Mucosa of descending colon (tissue), 3 donors: Measurements from ENCODE around the gene ARMC8. TPM values are rescaled to one million over a fixed set of nuclear protein-coding genes. Genes with fewer than 3 reads are reported as not detected.

ENCODE experiments used
- ATAC-seq: fragments of 200-7000 bp; cut with Tn5 transposase; one replicate; pipeline ENCODE4 v1.9.1; 2020; ENCODE audit warnings: mild to moderate bottlenecking, moderate library complexity
- DNase-seq, 3 donors: peaks; one replicate each; pipeline ENCODE4 v3.0.0-alpha.2; 2020
- H3K36me3 ChIP-seq: fragments of 200-600 bp; one replicate; pipeline ENCODE4 v1.8.0; 2021; ENCODE audit warnings: low read depth, mild to moderate bottlenecking
- H3K4me1 ChIP-seq: fragments of 200-600 bp; one replicate; pipeline ENCODE4 v1.8.0; 2021; ENCODE audit warnings: low read depth, mild to moderate bottlenecking
- H3K4me3 ChIP-seq: fragments of 200-600 bp; one replicate; pipeline ENCODE4 v1.8.0; 2021; ENCODE audit warnings: mild to moderate bottlenecking
- H3K9me3 ChIP-seq: fragments of 200-600 bp; one replicate; pipeline ENCODE4 v1.8.0; 2021; ENCODE audit warnings: mild to moderate bottlenecking
- CTCF ChIP-seq: fragments of 200-600 bp; IDR thresholded peaks from one replicate; pipeline ENCODE4 v1.8.0; 2022; ENCODE audit warnings: antibody characterized with exemption, mild to moderate bottlenecking
- intact Hi-C, 2 donors: fragments of 100-400 bp; cut with DNase I in 1 of 2; cut with micrococcal nuclease in 1 of 2; formaldehyde crosslinking; loops; one replicate each; pipeline versions ENCODE4 v1.11.0 to v1.11.1; 2022; cut with DNase I, micrococcal nuclease
- total RNA-seq, 3 donors: library from RNA; stranded (reverse); fragmentation: NEBNext Ultra II Directional in 2 of 3; extraction: Animal tissue kit (Norgen Biotek cat#: 25700) in 2 of 3; gene quantifications; one replicate each; pipeline versions ENCODE4 v1.2.1 to v1.2.4, GENCODE V29; 2021 to 2023
- donor health status: DM: no; HTN: no; CAD: no; lungs with moderate emphysema.
- donor health status: DM: no; HTN: no; CAD: no.
- donor health status: DM: no; HTN: yes; CAD: no.

Gene ARMC8
- total RNA-seq, 3 donors from 2014 or later = 33.5 to 50.7 (median 48.0) TPM

DNA sequence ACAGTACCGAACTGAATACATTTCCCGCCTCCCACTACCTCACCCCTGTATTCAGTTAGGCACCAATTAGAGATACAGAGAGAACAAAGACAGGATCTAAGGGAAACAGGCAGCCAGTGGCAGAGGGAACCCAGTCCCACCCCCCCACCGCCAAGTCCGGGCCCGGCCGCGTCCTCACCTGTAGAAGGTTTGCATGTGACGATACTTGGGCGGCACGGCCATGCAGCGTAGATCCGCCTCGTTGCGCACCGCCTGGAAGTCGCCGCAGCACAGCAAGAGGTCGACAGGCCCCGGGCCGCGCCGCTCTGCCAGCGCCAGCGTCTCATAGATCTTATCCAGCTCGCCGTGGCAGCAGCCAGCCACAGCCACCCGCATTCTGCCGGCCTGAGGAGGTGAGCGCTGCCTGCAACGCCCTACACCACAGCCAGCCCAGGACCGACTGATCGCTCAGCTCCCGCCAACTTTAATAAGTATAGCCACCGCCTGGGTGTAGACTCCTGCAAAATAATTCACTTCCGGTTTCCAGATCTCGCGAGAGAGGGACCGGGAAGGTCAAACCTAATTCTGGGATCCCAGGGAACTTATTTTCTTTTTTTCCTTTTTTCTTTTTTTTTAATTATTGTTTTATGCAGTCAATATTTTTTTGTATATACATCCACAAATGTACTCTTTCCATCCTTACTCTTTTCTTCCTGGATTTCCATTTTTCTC lies 12.5 kb upstream of the ARMC8 start, which contains the start of gene DBR1:
DBR1 (minus strand) TSS at position 501 of the 711 bp plus-strand sequence; CDS start at position 375, 126 bp downstream.
- DNase-seq = peak; percentile 82 to 94 (median 86)
- intact Hi-C loops = no loop called here
- Histone ChIP-seq H3K4me3 (peak within 1 kb of the TSS; percentile 58), H3K36me3 (no peaks in the 10 kb centered on the region), H3K9me3 (no peaks in the 10 kb centered on the region), H3K4me1 (peaks cover 11% of the 10 kb centered on the region)
- no peak for TF ChIP-seq CTCF
- peak; percentile 97 for ATAC-seq

DNA sequence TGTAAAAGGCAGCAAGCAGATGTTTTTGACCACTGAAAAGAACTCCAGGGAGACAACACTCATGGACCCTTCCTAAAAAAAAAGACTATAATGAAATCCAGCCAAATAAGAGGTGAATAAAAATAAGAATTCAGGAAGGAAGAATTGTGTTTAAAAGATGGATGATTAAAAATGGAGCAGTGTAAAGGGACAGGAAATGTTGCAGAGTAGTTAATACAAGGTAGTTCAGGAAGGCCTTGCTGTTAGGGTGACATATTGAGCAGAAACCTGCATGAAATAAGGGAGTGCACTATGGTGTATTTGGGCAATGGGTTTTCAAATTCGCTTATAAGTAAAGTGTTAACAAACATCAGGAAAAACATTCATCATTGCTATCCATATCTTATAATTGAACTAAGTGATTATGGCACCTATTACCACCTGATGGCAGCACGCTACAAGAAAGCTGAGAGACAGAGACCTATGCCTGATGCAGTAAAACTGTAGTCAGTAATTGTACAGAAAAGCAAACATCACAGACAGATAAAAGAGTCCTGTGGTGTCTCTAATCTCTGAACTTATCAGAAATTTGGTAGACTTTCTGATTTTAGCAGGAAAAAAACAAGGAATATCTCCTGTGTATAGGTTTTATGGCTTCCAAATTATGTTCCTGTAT lies 6.6 kb upstream of the ARMC8 start:
- TF ChIP-seq CTCF = no peak
- Histone ChIP-seq H3K4me1 (no peaks in the 10 kb centered on the region), H3K4me3 (no peak overlapping the region), H3K36me3 (no peaks in the 10 kb centered on the region), H3K9me3 (no peaks in the 10 kb centered on the region)
- intact Hi-C loops = no loop called here
- DNase-seq (peak in 1 of 3 donors; percentile 68), ATAC-seq (peak; percentile 88)

DNA sequence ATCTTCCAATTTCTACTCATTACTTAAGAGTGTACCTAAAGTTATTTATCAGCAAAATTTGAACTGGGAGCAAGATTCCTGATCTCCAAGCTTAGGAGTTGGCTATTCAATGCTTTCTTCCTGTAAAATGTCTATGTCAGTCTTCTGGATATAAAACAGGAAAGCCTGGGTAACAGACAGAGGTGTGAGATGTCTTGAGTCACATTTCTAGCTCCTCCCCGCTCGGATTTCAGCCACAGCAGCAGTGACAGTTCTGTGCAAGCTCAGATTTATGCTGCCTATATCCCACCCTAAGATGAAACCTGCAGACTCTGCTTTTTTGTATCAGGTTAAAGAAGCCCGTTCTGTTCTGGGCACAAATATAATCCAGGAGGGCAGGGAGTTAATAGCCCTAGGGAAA lies 2.1 kb upstream of the ARMC8 start:
- TF ChIP-seq CTCF = no peak
- DNase-seq (no peak), ATAC-seq (no peak)
- intact Hi-C loops = no loop called here
- H3K4me1 ChIP-seq = peaks cover 19% of the 10 kb centered on the region
- H3K9me3 ChIP-seq = no peaks in the 10 kb centered on the region
- no peaks in the 10 kb centered on the region for H3K36me3 ChIP-seq
- H3K4me3 ChIP-seq = no peak overlapping the region

- Histone ChIP-seq H3K4me3 (no peak overlapping the region), H3K4me1 (peaks cover 19% of the 10 kb centered on the region), H3K9me3 (no peaks in the 10 kb centered on the region), H3K36me3 (no peaks in the 10 kb centered on the region)
- no peak for ATAC-seq
- DNase-seq = no peak
- intact Hi-C loops = no loop called here
- no peak for TF ChIP-seq CTCF
These were observed 880 bp upstream of the ARMC8 start for GRCh38 chr3:138186221-138186620.

DNA sequence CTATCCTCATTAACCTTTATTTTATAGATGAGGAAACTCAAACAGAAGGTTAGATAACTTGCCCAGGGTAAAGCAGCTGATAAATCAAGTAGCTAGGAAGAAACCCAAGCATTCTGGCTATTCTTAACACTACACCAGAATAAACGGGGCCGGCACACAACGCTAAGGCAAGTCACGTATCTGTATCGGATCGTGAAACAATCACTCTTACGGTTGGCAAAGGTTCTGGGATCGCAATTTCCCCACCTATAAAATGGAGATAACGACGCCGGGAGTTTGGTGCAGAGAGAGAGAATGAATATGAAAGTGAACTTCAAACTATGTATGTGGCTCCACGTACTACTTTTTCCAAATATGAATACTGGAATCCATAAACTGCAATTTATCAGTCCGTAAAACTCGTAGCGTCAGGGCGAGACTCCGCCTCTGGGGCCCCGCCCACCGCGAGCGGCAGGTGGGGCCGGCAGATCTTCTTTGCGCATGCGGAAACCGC lies 252 bp upstream of the ARMC8 start:
- H3K36me3 ChIP-seq = no peaks in the 10 kb centered on the region
- H3K9me3 ChIP-seq = no peaks in the 10 kb centered on the region
- H3K4me3 ChIP-seq = peak overlapping the region; percentile 99
- intact Hi-C loops = no loop called here
- ATAC-seq = peak; percentile 98
- TF ChIP-seq CTCF = no peak
- peak; percentile 94 to 95 (median 95) for DNase-seq
- H3K4me1 ChIP-seq = peaks cover 19% of the 10 kb centered on the region
